Hepatocyte (in vitro differentiated cells): Measurements from ENCODE around the gene VANGL2. TPM values are rescaled to one million over a fixed set of nuclear protein-coding genes. Genes with fewer than 3 reads are reported as not detected.

Experiments used
- DNase-seq: peaks from one replicate; pipeline ENCODE4 v3.0.0-alpha.2; 2016; ENCODE audit warnings: low spot score
- H2AFZ ChIP-seq: fragments of 200-600 bp; sonication (generic); 2 replicates; pipeline ENCODE4 v1.6.0; 2016; ENCODE audit warnings: antibody characterized with exemption, mild to moderate bottlenecking
- H3K27ac ChIP-seq: fragments of 200-600 bp; sonication (generic); 2 replicates; pipeline ENCODE4 v1.5.1; 2016; ENCODE audit warnings: mild to moderate bottlenecking
- H3K27me3 ChIP-seq: fragments of 200-600 bp; sonication (generic); 2 replicates; pipeline ENCODE4 v1.6.1; 2016
- H3K36me3 ChIP-seq: fragments of 200-600 bp; sonication (generic); replicated peaks from 2 replicates; pipeline ENCODE4 v1.5.1; 2016; ENCODE audit warnings: low read depth; ENCODE audit not compliant: insufficient read depth
- H3K4me1 ChIP-seq: fragments of 200-600 bp; sonication (generic); 2 replicates; pipeline ENCODE4 v1.5.1; 2016; ENCODE audit warnings: mild to moderate bottlenecking, moderate library complexity; ENCODE audit not compliant: insufficient read depth
- H3K4me2 ChIP-seq: fragments of 200-600 bp; sonication (generic); 2 replicates; pipeline ENCODE4 v1.6.0; 2016
- H3K4me3 ChIP-seq: fragments of 200-600 bp; sonication (generic); 2 replicates; pipeline ENCODE4 v1.5.1; 2016; ENCODE audit warnings: mild to moderate bottlenecking
- H3K79me2 ChIP-seq: fragments of 200-600 bp; sonication (generic); 2 replicates; pipeline ENCODE4 v1.6.0; 2017; ENCODE audit warnings: mild to moderate bottlenecking
- H3K9me2 ChIP-seq: fragments of 200-600 bp; sonication (generic); replicated peaks from 2 replicates; pipeline ENCODE4 v1.6.0; 2017; ENCODE audit warnings: mild to moderate bottlenecking; ENCODE audit not compliant: insufficient read depth
- H3K9me3 ChIP-seq: fragments of 200-600 bp; sonication (generic); 2 replicates; pipeline ENCODE4 v1.5.1; 2016; ENCODE audit warnings: low read depth, mild to moderate bottlenecking
- H4K20me1 ChIP-seq: fragments of 200-600 bp; sonication (generic); 2 replicates; pipeline ENCODE4 v1.6.0; 2016; ENCODE audit warnings: mild to moderate bottlenecking; ENCODE audit not compliant: insufficient read depth, poor library complexity, severe bottlenecking
- EZH2 ChIP-seq: fragments of 200-600 bp; sonication (generic); IDR thresholded peaks from 2 replicates; pipeline ENCODE4 v1.6.1; 2016; ENCODE audit warnings: antibody characterized with exemption, mild to moderate bottlenecking, borderline replicate concordance
- EZH2phosphoT487 ChIP-seq: fragments of 200-600 bp; sonication (generic); IDR thresholded peaks from one replicate; pipeline ENCODE4 v1.6.1; 2018; ENCODE audit warnings: antibody characterized with exemption, mild to moderate bottlenecking, low read depth, moderate library complexity; ENCODE audit not compliant: unreplicated experiment, severe bottlenecking
- WGBS: methylation state at CpG from one replicate; pipeline ENCODE4 v1.1.6; 2016; ENCODE audit warnings: low lambda C conversion rate; ENCODE audit errors: missing lambda C conversion rate; 5-methylcytosine and 5-hydroxymethylcytosine counted together
- polyA plus RNA-seq: library from polyadenylated mRNA; unstranded; fragments of >200 nt; fragmentation: Nextera tagmentation; extraction: Ambion mirVana; gene quantifications from 2 replicates; pipeline ENCODE4 v1.2.1, GENCODE V29; 2016
- total RNA-seq: library from RNA; depleted of rRNA; stranded (reverse); fragments of >200 nt; gene quantifications from 2 replicates; pipeline ENCODE4 v1.2.3, GENCODE V29; 2014
- TF ChIP-seq, protein P1 (sequence below): fragments of 200-600 bp; sonication (generic); IDR thresholded peaks from 2 replicates; pipeline ENCODE4 v1.5.1; 2016; ENCODE audit warnings: antibody characterized with exemption, mild to moderate bottlenecking; ENCODE audit not compliant: poor library complexity

The VANGL2 gene
- total and polyA plus RNA-seq, 2 experiments from 2014 or later, result 8.2 to 10.9 TPM

GRCh38 chr1:160416369-160416768, 16.0 kb downstream of the VANGL2 start:
- no peak overlapping the region for H3K4me3 ChIP-seq
- no peak for TF ChIP-seq EZH2
- TF ChIP-seq, protein P1, sequence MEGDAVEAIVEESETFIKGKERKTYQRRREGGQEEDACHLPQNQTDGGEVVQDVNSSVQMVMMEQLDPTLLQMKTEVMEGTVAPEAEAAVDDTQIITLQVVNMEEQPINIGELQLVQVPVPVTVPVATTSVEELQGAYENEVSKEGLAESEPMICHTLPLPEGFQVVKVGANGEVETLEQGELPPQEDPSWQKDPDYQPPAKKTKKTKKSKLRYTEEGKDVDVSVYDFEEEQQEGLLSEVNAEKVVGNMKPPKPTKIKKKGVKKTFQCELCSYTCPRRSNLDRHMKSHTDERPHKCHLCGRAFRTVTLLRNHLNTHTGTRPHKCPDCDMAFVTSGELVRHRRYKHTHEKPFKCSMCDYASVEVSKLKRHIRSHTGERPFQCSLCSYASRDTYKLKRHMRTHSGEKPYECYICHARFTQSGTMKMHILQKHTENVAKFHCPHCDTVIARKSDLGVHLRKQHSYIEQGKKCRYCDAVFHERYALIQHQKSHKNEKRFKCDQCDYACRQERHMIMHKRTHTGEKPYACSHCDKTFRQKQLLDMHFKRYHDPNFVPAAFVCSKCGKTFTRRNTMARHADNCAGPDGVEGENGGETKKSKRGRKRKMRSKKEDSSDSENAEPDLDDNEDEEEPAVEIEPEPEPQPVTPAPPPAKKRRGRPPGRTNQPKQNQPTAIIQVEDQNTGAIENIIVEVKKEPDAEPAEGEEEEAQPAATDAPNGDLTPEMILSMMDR, result peak; percentile 45
- no peak overlapping the region for H3K4me2 ChIP-seq
- no peaks in the 10 kb centered on the region for H3K36me3 ChIP-seq
- H3K9me3 ChIP-seq, result no peaks in the 10 kb centered on the region
- peaks cover 2% of the 10 kb centered on the region for H4K20me1 ChIP-seq
- no peak overlapping the region for H2AFZ ChIP-seq
- peak; percentile 49 for DNase-seq
- H3K27ac ChIP-seq, result no peak overlapping the region
- no peaks in the 10 kb centered on the region for H3K27me3 ChIP-seq
- H3K9me2 ChIP-seq, result no peaks in the 10 kb centered on the region
- peaks cover 27% of the 10 kb centered on the region for H3K79me2 ChIP-seq
- 67% methylated on average over 4 of the region's 4 CpGs for WGBS
- peaks cover 3% of the 10 kb centered on the region for H3K4me1 ChIP-seq

- H3K27ac ChIP-seq, result no peak overlapping the region
- peaks cover 2% of the 10 kb centered on the region for H4K20me1 ChIP-seq
- no peaks in the 10 kb centered on the region for H3K9me3 ChIP-seq
- TF ChIP-seq EZH2 (no peak), EZH2phosphoT487 (no peak)
- TF ChIP-seq, protein P1, result no peak
- H2AFZ ChIP-seq, result no peak overlapping the region
- WGBS, result 97% methylated on average over 6 of the region's 6 CpGs
- H3K4me3 ChIP-seq, result no peak overlapping the region
- H3K4me2 ChIP-seq, result no peak overlapping the region
- H3K4me1 ChIP-seq, result no peaks in the 10 kb centered on the region
- H3K9me2 ChIP-seq, result no peaks in the 10 kb centered on the region
- H3K79me2 ChIP-seq, result peaks cover 10% of the 10 kb centered on the region
- H3K27me3 ChIP-seq, result no peaks in the 10 kb centered on the region
- no peaks in the 10 kb centered on the region for H3K36me3 ChIP-seq
- DNase-seq, result no peak
Observed at GRCh38 chr1:160418483-160418882, 18.1 kb downstream of the VANGL2 start.

GRCh38 chr1:160419150-160419837, 18.9 kb downstream of the VANGL2 start:
- no peak overlapping the region for H3K27ac ChIP-seq
- H4K20me1 ChIP-seq, result peaks cover 2% of the 10 kb centered on the region
- no peak overlapping the region for H3K4me2 ChIP-seq
- H3K4me1 ChIP-seq, result no peaks in the 10 kb centered on the region
- DNase-seq, result no peak
- H3K9me2 ChIP-seq, result no peaks in the 10 kb centered on the region
- 99% methylated on average over 33 of the region's 34 CpGs for WGBS
- TF ChIP-seq EZH2 (no peak), EZH2phosphoT487 (no peak)
- TF ChIP-seq, protein P1, result no peak
- no peaks in the 10 kb centered on the region for H3K36me3 ChIP-seq
- peaks cover 2% of the 10 kb centered on the region for H3K79me2 ChIP-seq
- no peak overlapping the region for H2AFZ ChIP-seq
- no peaks in the 10 kb centered on the region for H3K9me3 ChIP-seq
- H3K27me3 ChIP-seq, result no peaks in the 10 kb centered on the region
- H3K4me3 ChIP-seq, result no peak overlapping the region

- Histone ChIP-seq H3K36me3 (no peaks in the 10 kb centered on the region), H3K9me3 (no peaks in the 10 kb centered on the region), H2AFZ (no peak overlapping the region), H4K20me1 (no peaks in the 10 kb centered on the region), H3K4me2 (no peak overlapping the region), H3K27ac (no peak overlapping the region), H3K4me1 (no peaks in the 10 kb centered on the region), H3K4me3 (no peak overlapping the region), H3K9me2 (no peaks in the 10 kb centered on the region), H3K79me2 (no peaks in the 10 kb centered on the region), H3K27me3 (no peaks in the 10 kb centered on the region)
- TF ChIP-seq EZH2phosphoT487, result no peak
- no peak for TF ChIP-seq EZH2
- TF ChIP-seq, protein P1, result no peak
- WGBS, result 98% methylated on average over 4 of the region's 4 CpGs
- DNase-seq, result no peak
Observed at GRCh38 chr1:160419838-160420169, 19.4 kb downstream of the VANGL2 start.
